CD4-positive, alpha-beta T cell treated with Interferon gamma for 1 hour (primary cell): ENCODE measurements around the gene ZFHX3.
"Not testable (repeated sequence)": the region's sequence is repeated elsewhere in the genome, so short reads cannot be mapped to it uniquely, and the experiment has no call there.

Experiments
- DNase-seq: peaks from one replicate; pipeline ENCODE4 v3.0.0-alpha.2; 2020

Gene ZFHX3

GRCh38 chr16:73047536-73048291, at the start of gene ZFHX3:
ZFHX3 (minus strand) TSS chr16:73048128; CDS start chr16:72960145, 87,983 bp downstream.
- peak; percentile 74 for DNase-seq

GRCh38 chr16:73096510-73096909, 48.6 kb upstream of the ZFHX3 start:
- no peak for DNase-seq

- DNase-seq: no peak
Observed at GRCh38 chr16:73095885-73096421, 48.0 kb upstream of the ZFHX3 start.

GRCh38 chr16:73095142-73095820, 47.4 kb upstream of the ZFHX3 start:
- DNase-seq: no peak

GRCh38 chr16:73094371-73094770, 46.4 kb upstream of the ZFHX3 start:
- DNase-seq: no peak

- DNase-seq: no peak
Observed at GRCh38 chr16:73093146-73094144, 45.5 kb upstream of the ZFHX3 start.

- no peak for DNase-seq
Observed at GRCh38 chr16:73092236-73092781, 44.4 kb upstream of the ZFHX3 start.

GRCh38 chr16:73091174-73091573, 43.2 kb upstream of the ZFHX3 start:
- DNase-seq: no peak

- DNase-seq: no peak
Observed at GRCh38 chr16:73089420-73089819, 41.5 kb upstream of the ZFHX3 start.

- peak; percentile 13 for DNase-seq
Observed at GRCh38 chr16:73086108-73086507, 38.2 kb upstream of the ZFHX3 start.

GRCh38 chr16:73083271-73083670, 35.3 kb upstream of the ZFHX3 start:
- no peak for DNase-seq

- peak; percentile 34 for DNase-seq
Observed at GRCh38 chr16:73082634-73083051, 34.7 kb upstream of the ZFHX3 start.

- no peak for DNase-seq
Observed at GRCh38 chr16:73080931-73081330, 33.0 kb upstream of the ZFHX3 start.

- DNase-seq: no peak
Observed at GRCh38 chr16:73076324-73076810, 28.4 kb upstream of the ZFHX3 start.

- DNase-seq: no peak
Observed at GRCh38 chr16:73074382-73074781, 26.5 kb upstream of the ZFHX3 start.

GRCh38 chr16:73072051-73072450, 24.1 kb upstream of the ZFHX3 start:
- not testable (repeated sequence) for DNase-seq

GRCh38 chr16:73071131-73071940, 23.4 kb upstream of the ZFHX3 start:
- no peak for DNase-seq

- no peak for DNase-seq
Observed at GRCh38 chr16:73069581-73070262, 21.8 kb upstream of the ZFHX3 start.

- DNase-seq: peak; percentile 72
Observed at GRCh38 chr16:73068541-73069401, 20.8 kb upstream of the ZFHX3 start.
